Activated CD8-positive, alpha-beta memory T cell treated with anti-CD3 and anti-CD28 coated beads, Interleukin-2, amount 10 ng/mL, durations not matched to agents 7 days and 5 days (primary cell): ENCODE results near the gene MPP3. TPM values are rescaled to one million over a fixed set of nuclear protein-coding genes. Genes with fewer than 3 reads are reported as not detected.

Experiments used
- ATAC-seq: fragments of 150-1000 bp; cut with Tn5 transposase; one replicate; pipeline ENCODE4 v1.10.0; 2021; ENCODE audit warnings: moderate library complexity
- CTCF ChIA-PET: fragments of 350-600 bp; sonication (Branson Sonifier 250); formaldehyde crosslinking; loops from one replicate; lab custom pipeline; 2021; ENCODE audit warnings: antibody characterized with exemption; lab: Charles Lee
- DNase-seq: peaks from one replicate; pipeline ENCODE4 v3.0.0-alpha.2; 2020
- H3K27ac Mint-ChIP-seq: one replicate; pipeline ENCODE4 v1.8.0; 2021; ENCODE audit warnings: mild to moderate bottlenecking, mixed read lengths
- H3K27me3 Mint-ChIP-seq: one replicate; pipeline ENCODE4 v1.8.0; 2021; ENCODE audit warnings: mixed read lengths
- H3K36me3 Mint-ChIP-seq: one replicate; pipeline ENCODE4 v1.8.0; 2021; ENCODE audit warnings: mild to moderate bottlenecking, mixed read lengths
- H3K4me1 Mint-ChIP-seq: one replicate; pipeline ENCODE4 v1.8.0; 2021; ENCODE audit warnings: mixed read lengths
- H3K4me3 Mint-ChIP-seq: one replicate; pipeline ENCODE4 v1.8.0; 2021; ENCODE audit warnings: mild to moderate bottlenecking, moderate library complexity, mixed read lengths
- H3K9me3 Mint-ChIP-seq: one replicate; pipeline ENCODE4 v1.8.0; 2022; ENCODE audit warnings: low read depth, mixed read lengths
- total RNA-seq, 2 experiments: library from RNA; stranded (reverse); gene quantifications; one replicate each; pipeline ENCODE4 v1.2.3, GENCODE V29; 2021

MPP3 gene
- total RNA-seq, 2 experiments from 2014 or later, result not detected

DNA sequence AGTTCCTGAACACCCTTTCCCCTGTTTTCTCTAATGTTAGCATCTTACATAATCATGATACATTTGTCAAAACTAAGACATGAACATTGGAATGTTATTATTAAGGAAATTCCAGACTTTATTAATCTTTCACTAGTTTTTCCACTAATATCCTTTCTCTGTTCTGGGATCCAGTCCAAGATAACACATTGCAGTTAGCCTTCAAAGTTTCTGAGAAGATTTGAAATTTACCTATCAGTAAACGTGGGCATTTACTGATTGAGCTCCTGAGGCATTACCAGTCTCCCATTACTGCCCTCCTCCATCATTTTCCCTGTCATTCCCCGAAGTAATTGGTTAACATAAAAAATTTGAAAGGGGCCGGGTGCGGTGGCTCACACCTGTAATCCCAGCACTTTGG is 8.3 kb upstream of the MPP3 start:
- CTCF ChIA-PET, result interaction anchor here (1.3 kb wide), 1 partner anchor 39 kb away, joined by 4 read pairs; no protein-coding TSS in a partner anchor
- DNase-seq (no peak), ATAC-seq (no peak)
- H3K36me3 Mint-ChIP-seq, result no peaks in the 10 kb centered on the region
- no peaks in the 10 kb centered on the region for H3K9me3 Mint-ChIP-seq
- H3K27me3 Mint-ChIP-seq, result peaks cover 31% of the 10 kb centered on the region
- H3K4me3 Mint-ChIP-seq, result no peak overlapping the region
- H3K27ac Mint-ChIP-seq, result no peak overlapping the region
- H3K4me1 Mint-ChIP-seq, result no peaks in the 10 kb centered on the region

DNA sequence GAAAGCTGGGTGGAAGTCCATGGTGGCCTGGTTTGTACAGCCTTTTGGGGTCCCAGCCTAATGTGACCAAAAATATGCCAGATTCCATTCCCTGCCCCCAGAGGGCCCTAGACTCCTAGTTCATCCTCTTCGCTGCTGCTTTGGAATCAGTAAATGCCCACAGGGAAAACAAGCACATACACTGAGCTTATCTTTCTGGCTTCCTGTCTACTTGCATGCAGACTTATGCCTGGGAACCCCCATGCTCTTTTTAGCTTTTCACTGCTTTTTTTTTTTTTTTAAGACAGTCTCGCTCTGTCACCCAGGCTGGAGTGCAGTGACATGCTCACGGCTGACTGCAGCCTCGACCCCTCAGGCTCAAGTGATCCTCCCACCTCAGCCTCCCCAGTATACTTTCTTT is 7.9 kb upstream of the MPP3 start:
- CTCF ChIA-PET, result interaction anchor here (1.3 kb wide), 1 partner anchor 40 kb away, joined by 4 read pairs; no protein-coding TSS in a partner anchor
- H3K36me3 Mint-ChIP-seq, result no peaks in the 10 kb centered on the region
- peaks cover 32% of the 10 kb centered on the region for H3K27me3 Mint-ChIP-seq
- H3K9me3 Mint-ChIP-seq, result no peaks in the 10 kb centered on the region
- no peak overlapping the region for H3K4me3 Mint-ChIP-seq
- no peak overlapping the region for H3K27ac Mint-ChIP-seq
- ATAC-seq (no peak), DNase-seq (no peak)
- H3K4me1 Mint-ChIP-seq, result no peaks in the 10 kb centered on the region

- ATAC-seq, result no peak
- no peak overlapping the region for H3K4me3 Mint-ChIP-seq
These were observed 6.7 kb upstream of the MPP3 start for GRCh38 chr17:43839670-43840108.

GRCh38 chr17:43834106-43834505 is 1.2 kb upstream of the MPP3 start:
- Mint-ChIP-seq H3K4me3 (no peak overlapping the region), H3K9me3 (no peaks in the 10 kb centered on the region), H3K4me1 (peaks cover 13% of the 10 kb centered on the region), H3K36me3 (no peaks in the 10 kb centered on the region), H3K27ac (no peak overlapping the region), H3K27me3 (peaks cover 63% of the 10 kb centered on the region)
- CTCF ChIA-PET, result interaction anchor here (1.6 kb wide), 1 partner anchor 12 kb away, joined by 7 read pairs; no protein-coding TSS in a partner anchor
- ATAC-seq, result no peak
- DNase-seq, result no peak

More at GRCh38 chr17:43839670-43840108, 6.7 kb upstream of the MPP3 start:
- H3K9me3 Mint-ChIP-seq, result no peaks in the 10 kb centered on the region
- H3K4me1 Mint-ChIP-seq, result no peaks in the 10 kb centered on the region
- CTCF ChIA-PET, result interaction anchor here (0.7 kb wide), 1 partner anchor 74 kb away, joined by 4 read pairs; no protein-coding TSS in a partner anchor
- DNase-seq, result no peak
- H3K27ac Mint-ChIP-seq, result no peak overlapping the region
- peaks cover 43% of the 10 kb centered on the region for H3K27me3 Mint-ChIP-seq
- H3K36me3 Mint-ChIP-seq, result no peaks in the 10 kb centered on the region

GRCh38 chr17:43832168-43832975 is 574 bp downstream of the MPP3 start:
- Mint-ChIP-seq H3K4me3 (peak overlapping the region; percentile 14), H3K27me3 (peaks cover 63% of the 10 kb centered on the region), H3K36me3 (no peaks in the 10 kb centered on the region), H3K9me3 (no peaks in the 10 kb centered on the region), H3K27ac (no peak overlapping the region), H3K4me1 (peaks cover 13% of the 10 kb centered on the region)
- peak; percentile 28 for ATAC-seq
- CTCF ChIA-PET, result interaction anchor here (1.3 kb wide), 1 partner anchor 14 kb away, joined by 7 read pairs; no protein-coding TSS in a partner anchor
- DNase-seq, result no peak

- Mint-ChIP-seq H3K27ac (no peak overlapping the region), H3K9me3 (no peaks in the 10 kb centered on the region), H3K4me3 (peak overlapping the region; percentile 14), H3K27me3 (peaks cover 61% of the 10 kb centered on the region), H3K36me3 (no peaks in the 10 kb centered on the region), H3K4me1 (peaks cover 13% of the 10 kb centered on the region)
- DNase-seq (no peak), ATAC-seq (no peak)
- CTCF ChIA-PET, result interaction anchor here (1.3 kb wide), 1 partner anchor 14 kb away, joined by 7 read pairs; no protein-coding TSS in a partner anchor
These were observed 1.3 kb downstream of the MPP3 start for GRCh38 chr17:43831633-43832032.

GRCh38 chr17:43830510-43831140 is 2.3 kb downstream of the MPP3 start:
- Mint-ChIP-seq H3K4me3 (no peak overlapping the region), H3K9me3 (no peaks in the 10 kb centered on the region), H3K36me3 (no peaks in the 10 kb centered on the region), H3K27ac (no peak overlapping the region), H3K27me3 (peaks cover 54% of the 10 kb centered on the region), H3K4me1 (peaks cover 13% of the 10 kb centered on the region)
- CTCF ChIA-PET, result interaction anchor here (1.5 kb wide), 1 partner anchor 16 kb away, joined by 6 read pairs; the partner anchor contains the start of gene CD300LG
- no peak for DNase-seq
- ATAC-seq, result no peak

DNA sequence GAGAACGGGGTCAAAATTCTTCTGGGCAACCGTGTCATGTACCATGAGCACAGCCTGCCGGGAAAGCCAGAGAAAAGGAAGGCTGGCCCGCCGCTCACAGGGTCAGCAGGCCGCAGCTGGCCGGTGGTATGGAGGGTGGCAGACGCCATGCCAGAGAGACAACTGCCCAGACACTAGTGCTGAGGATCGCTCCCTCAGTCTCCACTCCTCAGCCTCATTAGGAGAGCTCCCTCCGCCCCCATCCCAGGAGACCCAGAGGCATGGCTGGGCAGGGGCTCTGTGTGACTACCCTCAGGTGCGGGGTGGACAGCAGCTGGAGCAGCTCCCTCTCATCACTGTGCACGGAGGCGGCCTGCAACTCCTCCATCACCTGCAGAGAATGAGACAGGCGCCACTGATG is 3.2 kb downstream of the MPP3 start:
- no peak overlapping the region for H3K4me3 Mint-ChIP-seq
- H3K4me1 Mint-ChIP-seq, result peaks cover 13% of the 10 kb centered on the region
- no peak overlapping the region for H3K27ac Mint-ChIP-seq
- DNase-seq (no peak), ATAC-seq (no peak)
- H3K9me3 Mint-ChIP-seq, result no peaks in the 10 kb centered on the region
- H3K27me3 Mint-ChIP-seq, result peaks cover 45% of the 10 kb centered on the region
- no peaks in the 10 kb centered on the region for H3K36me3 Mint-ChIP-seq
- CTCF ChIA-PET, result interaction anchor here (1.5 kb wide), 1 partner anchor 17 kb away, joined by 6 read pairs; the partner anchor contains the start of gene CD300LG

DNA sequence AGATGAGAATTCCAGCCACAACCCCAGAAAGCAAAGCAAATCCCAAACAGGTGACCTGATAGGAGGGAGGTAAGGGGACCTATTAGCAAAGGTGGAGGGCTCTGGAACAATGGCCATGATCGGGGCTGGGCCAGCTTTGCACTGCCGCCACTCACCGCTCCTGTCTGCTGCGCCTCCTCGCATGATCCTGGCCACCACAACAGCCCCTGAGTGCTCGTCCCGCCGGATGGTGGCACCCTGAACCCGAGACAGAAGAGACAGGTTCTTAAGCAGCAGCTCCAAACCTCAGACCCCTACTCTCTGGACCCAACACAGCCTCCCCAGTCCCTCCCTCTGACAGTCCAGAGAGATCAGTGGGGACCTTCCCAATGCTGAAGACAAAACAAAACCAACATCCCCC is 5.3 kb downstream of the MPP3 start:
- Mint-ChIP-seq H3K4me1 (peaks cover 9% of the 10 kb centered on the region), H3K36me3 (no peaks in the 10 kb centered on the region), H3K27me3 (peaks cover 29% of the 10 kb centered on the region), H3K4me3 (no peak overlapping the region), H3K9me3 (no peaks in the 10 kb centered on the region), H3K27ac (no peak overlapping the region)
- DNase-seq, result no peak
- CTCF ChIA-PET, result no interaction called here
- no peak for ATAC-seq

DNA sequence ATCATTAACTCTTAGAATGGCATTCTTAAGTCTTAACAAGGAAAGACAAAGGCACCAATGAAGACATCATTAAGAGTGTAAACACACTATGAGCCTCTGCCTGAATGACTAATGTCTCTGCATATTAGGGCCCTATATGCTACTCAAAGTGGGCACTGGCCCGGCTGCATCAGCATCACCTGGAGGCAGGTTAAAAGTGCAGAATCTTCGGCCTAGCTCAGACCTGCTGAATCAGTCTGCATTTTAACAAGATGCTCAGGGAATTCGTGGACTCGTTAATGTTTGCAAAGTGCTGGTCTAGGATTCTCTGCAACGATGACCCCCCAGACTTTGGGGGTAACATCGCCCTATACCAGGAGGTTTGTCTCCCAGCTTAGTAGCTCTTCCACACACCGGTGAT is 6.7 kb downstream of the MPP3 start:
- ATAC-seq (no peak), DNase-seq (no peak)
- Mint-ChIP-seq H3K4me3 (no peak overlapping the region), H3K27ac (no peak overlapping the region), H3K9me3 (no peaks in the 10 kb centered on the region), H3K36me3 (no peaks in the 10 kb centered on the region), H3K4me1 (peaks cover 6% of the 10 kb centered on the region), H3K27me3 (peaks cover 16% of the 10 kb centered on the region)
- CTCF ChIA-PET, result interaction anchor here (0.8 to 1.0 kb wide), 2 partner anchors 20 to 128 kb away, joined by 3 read pairs; no protein-coding TSS in a partner anchor

DNA sequence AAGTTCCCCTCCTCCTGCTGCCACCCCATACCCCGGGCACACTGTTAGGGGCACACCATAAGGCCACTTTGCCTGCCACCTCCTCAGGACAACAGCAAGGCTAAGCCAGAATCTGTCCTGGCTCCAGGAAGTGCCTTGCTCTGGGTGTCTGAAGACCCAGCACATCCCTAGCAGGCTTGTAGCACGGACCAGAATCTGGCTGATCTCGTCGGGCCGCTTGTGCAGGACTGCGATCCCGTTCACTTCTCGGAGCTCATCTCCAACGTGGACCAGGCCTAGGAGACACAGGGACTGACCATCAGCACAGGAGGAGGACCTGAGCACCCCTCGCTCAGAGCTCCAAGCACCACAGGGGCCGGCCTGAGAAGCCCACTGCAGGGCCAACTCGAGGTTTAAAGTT is 7.4 kb downstream of the MPP3 start:
- no peak for ATAC-seq
- CTCF ChIA-PET, result no interaction called here
- H3K27ac Mint-ChIP-seq, result no peak overlapping the region
- H3K27me3 Mint-ChIP-seq, result peaks cover 9% of the 10 kb centered on the region
- H3K9me3 Mint-ChIP-seq, result no peaks in the 10 kb centered on the region
- DNase-seq, result no peak
- no peak overlapping the region for H3K4me3 Mint-ChIP-seq
- H3K36me3 Mint-ChIP-seq, result no peaks in the 10 kb centered on the region
- peaks cover 4% of the 10 kb centered on the region for H3K4me1 Mint-ChIP-seq

GRCh38 chr17:43823350-43824084 is 9.4 kb downstream of the MPP3 start:
- Mint-ChIP-seq H3K9me3 (no peaks in the 10 kb centered on the region), H3K36me3 (no peaks in the 10 kb centered on the region), H3K27me3 (no peaks in the 10 kb centered on the region), H3K27ac (no peak overlapping the region), H3K4me1 (no peaks in the 10 kb centered on the region), H3K4me3 (no peak overlapping the region)
- ATAC-seq (no peak), DNase-seq (no peak)
- CTCF ChIA-PET, result no interaction called here
